Omental fat pad (tissue), 4 donors: Measurements from ENCODE around the gene NFATC2IP. TPM values are rescaled to one million over a fixed set of nuclear protein-coding genes. Genes with fewer than 3 reads are reported as not detected.
"Not testable (repeated sequence)": the region's sequence is repeated elsewhere in the genome, so short reads cannot be mapped to it uniquely, and the experiment has no call there.

Experiments used
- ATAC-seq: fragments of 150-250 bp; one replicate; pipeline ENCODE4 v1.9.1; 2016; ENCODE audit warnings: mild to moderate bottlenecking, moderate library complexity; ENCODE audit not compliant: low FRiP score
- DNase-seq: peaks from one replicate; pipeline ENCODE4 v3.0.0-alpha.2; 2019; ENCODE audit warnings: low spot score
- CTCF ChIP-seq, 3 donors: fragments of 450-650 bp; IDR thresholded peaks; one replicate each; pipeline ENCODE4 v1.5.1; 2016 to 2017; ENCODE audit warnings: antibody characterized with exemption in 3 of 3, mild to moderate bottlenecking in 3 of 3, moderate library complexity in 2 of 3
- total RNA-seq, 4 donors: library from RNA; depleted of rRNA; stranded (reverse); fragments of >200 nt; gene quantifications; one replicate each; pipeline ENCODE4 v1.1.0, GENCODE V29; 2016

NFATC2IP gene
- total RNA-seq, 4 donors from 2014 or later = 22.1 to 33.4 (median 29.3) TPM

- TF ChIP-seq CTCF (IDR thresholded peaks at IDR 0.05) = no peak
- ATAC-seq (peak; percentile 20), DNase-seq (no peak)
Observed at GRCh38 chr16:28933171-28933570, 17.6 kb upstream of the NFATC2IP start.

GRCh38 chr16:28935346-28935745 lies 15.4 kb upstream of the NFATC2IP start:
- TF ChIP-seq CTCF (IDR thresholded peaks at IDR 0.05) = no peak
- no peak for DNase-seq
- ATAC-seq = no peak

GRCh38 chr16:28935924-28936783 lies 14.6 kb upstream of the NFATC2IP start:
- ATAC-seq = peak; percentile 85

GRCh38 chr16:28936784-28937155 lies 14.0 kb upstream of the NFATC2IP start:
- no peak for TF ChIP-seq CTCF (IDR thresholded peaks at IDR 0.05)
- peak; percentile 29 for ATAC-seq

More at GRCh38 chr16:28935924-28936783, 14.6 kb upstream of the NFATC2IP start:
- no peak for TF ChIP-seq CTCF (IDR thresholded peaks at IDR 0.05)
- peak; percentile 66 for DNase-seq

GRCh38 chr16:28937222-28937876 lies 13.4 kb upstream of the NFATC2IP start:
- ATAC-seq = no peak
- no peak for DNase-seq
- no peak for TF ChIP-seq CTCF (IDR thresholded peaks at IDR 0.05)

More at GRCh38 chr16:28936784-28937155, 14.0 kb upstream of the NFATC2IP start:
- no peak for DNase-seq

- no peak for ATAC-seq
- TF ChIP-seq CTCF (IDR thresholded peaks at IDR 0.05) = no peak
- DNase-seq = no peak
Observed at GRCh38 chr16:28938721-28939120, 12.0 kb upstream of the NFATC2IP start.

GRCh38 chr16:28939825-28940224 lies 10.9 kb upstream of the NFATC2IP start:
- DNase-seq, ATAC-seq: not testable (repeated sequence)
